ENCODE data around the gene PRX. TPM values are rescaled to one million over a fixed set of nuclear protein-coding genes. Genes with fewer than 3 reads are reported as not detected.

PRX gene
- total and polyA plus RNA-seq, 2 experiments from 2014 or later = 4.2 TPM

DNA sequence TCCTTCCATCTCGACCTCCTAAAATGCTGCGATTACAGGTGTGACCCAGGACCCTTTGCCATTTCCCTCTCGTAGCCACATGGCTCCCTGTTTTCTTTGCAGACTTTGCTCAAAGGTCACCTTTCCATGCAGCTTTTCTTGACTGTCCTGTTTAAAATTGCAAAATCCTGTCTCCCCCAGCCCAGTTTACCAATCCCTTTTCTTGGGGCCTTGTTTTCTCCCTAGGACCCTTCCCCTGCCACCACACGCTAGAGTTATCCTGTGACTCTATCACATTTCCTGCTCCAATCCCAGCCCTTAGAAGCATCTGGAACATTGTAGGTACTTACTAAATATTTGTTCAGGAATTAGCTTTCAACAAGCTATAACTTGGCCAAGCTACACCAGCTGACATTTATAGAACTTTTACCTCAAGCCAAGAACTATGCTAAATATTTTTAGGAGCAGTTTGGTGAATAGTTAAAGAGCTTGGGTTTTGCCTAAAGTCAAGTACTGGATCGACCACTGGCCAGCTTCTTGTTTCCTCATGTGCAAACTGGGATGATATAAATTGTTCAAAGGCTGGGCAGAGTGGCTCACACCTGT lies 40.1 kb upstream of the PRX start:
- no peaks in the 10 kb centered on the region; the same call in 2 of the 3 replicates for H3K36me3 Mint-ChIP-seq (ENCODE audit: low read depth)
- peaks cover 6% of the 10 kb centered on the region for H3K27me3 Mint-ChIP-seq (ENCODE audit: insufficient read depth, low read depth, poor library complexity)
- TF ChIP-seq, protein P1, sequence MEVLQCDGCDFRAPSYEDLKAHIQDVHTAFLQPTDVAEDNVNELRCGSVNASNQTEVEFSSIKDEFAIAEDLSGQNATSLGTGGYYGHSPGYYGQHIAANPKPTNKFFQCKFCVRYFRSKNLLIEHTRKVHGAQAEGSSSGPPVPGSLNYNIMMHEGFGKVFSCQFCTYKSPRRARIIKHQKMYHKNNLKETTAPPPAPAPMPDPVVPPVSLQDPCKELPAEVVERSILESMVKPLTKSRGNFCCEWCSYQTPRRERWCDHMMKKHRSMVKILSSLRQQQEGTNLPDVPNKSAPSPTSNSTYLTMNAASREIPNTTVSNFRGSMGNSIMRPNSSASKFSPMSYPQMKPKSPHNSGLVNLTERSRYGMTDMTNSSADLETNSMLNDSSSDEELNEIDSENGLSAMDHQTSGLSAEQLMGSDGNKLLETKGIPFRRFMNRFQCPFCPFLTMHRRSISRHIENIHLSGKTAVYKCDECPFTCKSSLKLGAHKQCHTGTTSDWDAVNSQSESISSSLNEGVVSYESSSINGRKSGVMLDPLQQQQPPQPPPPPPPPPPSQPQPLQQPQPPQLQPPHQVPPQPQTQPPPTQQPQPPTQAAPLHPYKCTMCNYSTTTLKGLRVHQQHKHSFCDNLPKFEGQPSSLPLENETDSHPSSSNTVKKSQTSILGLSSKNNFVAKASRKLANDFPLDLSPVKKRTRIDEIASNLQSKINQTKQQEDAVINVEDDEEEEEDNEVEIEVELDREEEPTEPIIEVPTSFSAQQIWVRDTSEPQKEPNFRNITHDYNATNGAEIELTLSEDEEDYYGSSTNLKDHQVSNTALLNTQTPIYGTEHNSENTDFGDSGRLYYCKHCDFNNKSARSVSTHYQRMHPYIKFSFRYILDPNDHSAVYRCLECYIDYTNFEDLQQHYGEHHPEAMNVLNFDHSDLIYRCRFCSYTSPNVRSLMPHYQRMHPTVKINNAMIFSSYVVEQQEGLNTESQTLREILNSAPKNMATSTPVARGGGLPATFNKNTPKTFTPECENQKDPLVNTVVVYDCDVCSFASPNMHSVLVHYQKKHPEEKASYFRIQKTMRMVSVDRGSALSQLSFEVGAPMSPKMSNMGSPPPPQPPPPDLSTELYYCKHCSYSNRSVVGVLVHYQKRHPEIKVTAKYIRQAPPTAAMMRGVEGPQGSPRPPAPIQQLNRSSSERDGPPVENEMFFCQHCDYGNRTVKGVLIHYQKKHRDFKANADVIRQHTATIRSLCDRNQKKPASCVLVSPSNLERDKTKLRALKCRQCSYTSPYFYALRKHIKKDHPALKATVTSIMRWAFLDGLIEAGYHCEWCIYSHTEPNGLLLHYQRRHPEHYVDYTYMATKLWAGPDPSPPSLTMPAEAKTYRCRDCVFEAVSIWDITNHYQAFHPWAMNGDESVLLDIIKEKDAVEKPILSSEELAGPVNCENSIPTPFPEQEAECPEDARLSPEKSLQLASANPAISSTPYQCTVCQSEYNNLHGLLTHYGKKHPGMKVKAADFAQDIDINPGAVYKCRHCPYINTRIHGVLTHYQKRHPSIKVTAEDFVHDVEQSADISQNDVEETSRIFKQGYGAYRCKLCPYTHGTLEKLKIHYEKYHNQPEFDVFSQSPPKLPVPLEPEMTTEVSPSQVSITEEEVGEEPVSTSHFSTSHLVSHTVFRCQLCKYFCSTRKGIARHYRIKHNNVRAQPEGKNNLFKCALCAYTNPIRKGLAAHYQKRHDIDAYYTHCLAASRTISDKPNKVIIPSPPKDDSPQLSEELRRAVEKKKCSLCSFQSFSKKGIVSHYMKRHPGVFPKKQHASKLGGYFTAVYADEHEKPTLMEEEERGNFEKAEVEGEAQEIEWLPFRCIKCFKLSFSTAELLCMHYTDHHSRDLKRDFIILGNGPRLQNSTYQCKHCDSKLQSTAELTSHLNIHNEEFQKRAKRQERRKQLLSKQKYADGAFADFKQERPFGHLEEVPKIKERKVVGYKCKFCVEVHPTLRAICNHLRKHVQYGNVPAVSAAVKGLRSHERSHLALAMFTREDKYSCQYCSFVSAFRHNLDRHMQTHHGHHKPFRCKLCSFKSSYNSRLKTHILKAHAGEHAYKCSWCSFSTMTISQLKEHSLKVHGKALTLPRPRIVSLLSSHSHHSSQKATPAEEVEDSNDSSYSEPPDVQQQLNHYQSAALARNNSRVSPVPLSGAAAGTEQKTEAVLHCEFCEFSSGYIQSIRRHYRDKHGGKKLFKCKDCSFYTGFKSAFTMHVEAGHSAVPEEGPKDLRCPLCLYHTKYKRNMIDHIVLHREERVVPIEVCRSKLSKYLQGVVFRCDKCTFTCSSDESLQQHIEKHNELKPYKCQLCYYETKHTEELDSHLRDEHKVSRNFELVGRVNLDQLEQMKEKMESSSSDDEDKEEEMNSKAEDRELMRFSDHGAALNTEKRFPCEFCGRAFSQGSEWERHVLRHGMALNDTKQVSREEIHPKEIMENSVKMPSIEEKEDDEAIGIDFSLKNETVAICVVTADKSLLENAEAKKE (CRISPR knock-in tag; IDR thresholded peaks at IDR 0.05) = no peak
- no peak for TF ChIP-seq CREB1 (CRISPR knock-in tag; IDR thresholded peaks at IDR 0.05; ENCODE audit: low read depth)
- TF ChIP-seq POLR2AphosphoS5 (IDR thresholded peaks at IDR 0.05; ENCODE audit: low read depth) = no peak
- TF ChIP-seq STAT1 (IDR thresholded peaks at IDR 0.05; ENCODE audit: unreplicated experiment) = no peak
- TF ChIP-seq ZNF114 (CRISPR knock-in tag; IDR thresholded peaks at IDR 0.05) = no peak
- TF ChIP-seq ETS1 (IDR thresholded peaks at IDR 0.05) = no peak
- no peak for TF ChIP-seq ZNF331 (CRISPR knock-in tag; IDR thresholded peaks at IDR 0.05; ENCODE audit: low read depth)
- TF ChIP-seq, protein P2, sequence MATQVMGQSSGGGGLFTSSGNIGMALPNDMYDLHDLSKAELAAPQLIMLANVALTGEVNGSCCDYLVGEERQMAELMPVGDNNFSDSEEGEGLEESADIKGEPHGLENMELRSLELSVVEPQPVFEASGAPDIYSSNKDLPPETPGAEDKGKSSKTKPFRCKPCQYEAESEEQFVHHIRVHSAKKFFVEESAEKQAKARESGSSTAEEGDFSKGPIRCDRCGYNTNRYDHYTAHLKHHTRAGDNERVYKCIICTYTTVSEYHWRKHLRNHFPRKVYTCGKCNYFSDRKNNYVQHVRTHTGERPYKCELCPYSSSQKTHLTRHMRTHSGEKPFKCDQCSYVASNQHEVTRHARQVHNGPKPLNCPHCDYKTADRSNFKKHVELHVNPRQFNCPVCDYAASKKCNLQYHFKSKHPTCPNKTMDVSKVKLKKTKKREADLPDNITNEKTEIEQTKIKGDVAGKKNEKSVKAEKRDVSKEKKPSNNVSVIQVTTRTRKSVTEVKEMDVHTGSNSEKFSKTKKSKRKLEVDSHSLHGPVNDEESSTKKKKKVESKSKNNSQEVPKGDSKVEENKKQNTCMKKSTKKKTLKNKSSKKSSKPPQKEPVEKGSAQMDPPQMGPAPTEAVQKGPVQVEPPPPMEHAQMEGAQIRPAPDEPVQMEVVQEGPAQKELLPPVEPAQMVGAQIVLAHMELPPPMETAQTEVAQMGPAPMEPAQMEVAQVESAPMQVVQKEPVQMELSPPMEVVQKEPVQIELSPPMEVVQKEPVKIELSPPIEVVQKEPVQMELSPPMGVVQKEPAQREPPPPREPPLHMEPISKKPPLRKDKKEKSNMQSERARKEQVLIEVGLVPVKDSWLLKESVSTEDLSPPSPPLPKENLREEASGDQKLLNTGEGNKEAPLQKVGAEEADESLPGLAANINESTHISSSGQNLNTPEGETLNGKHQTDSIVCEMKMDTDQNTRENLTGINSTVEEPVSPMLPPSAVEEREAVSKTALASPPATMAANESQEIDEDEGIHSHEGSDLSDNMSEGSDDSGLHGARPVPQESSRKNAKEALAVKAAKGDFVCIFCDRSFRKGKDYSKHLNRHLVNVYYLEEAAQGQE (IDR thresholded peaks at IDR 0.05; ENCODE audit: unreplicated experiment) = no peak
- no peak for TF ChIP-seq JUNB (IDR thresholded peaks at IDR 0.05; ENCODE audit: unreplicated experiment)
- no peak for TF ChIP-seq EZH2 (IDR thresholded peaks at IDR 0.05; ENCODE audit: low read depth, unreplicated experiment)
- TF ChIP-seq NANOG (IDR thresholded peaks at IDR 0.05; ENCODE audit: borderline replicate concordance) = no peak
- TF ChIP-seq EZH2phosphoT487 (IDR thresholded peaks at IDR 0.05; ENCODE audit: unreplicated experiment) = no peak
- TF ChIP-seq, protein P3, sequence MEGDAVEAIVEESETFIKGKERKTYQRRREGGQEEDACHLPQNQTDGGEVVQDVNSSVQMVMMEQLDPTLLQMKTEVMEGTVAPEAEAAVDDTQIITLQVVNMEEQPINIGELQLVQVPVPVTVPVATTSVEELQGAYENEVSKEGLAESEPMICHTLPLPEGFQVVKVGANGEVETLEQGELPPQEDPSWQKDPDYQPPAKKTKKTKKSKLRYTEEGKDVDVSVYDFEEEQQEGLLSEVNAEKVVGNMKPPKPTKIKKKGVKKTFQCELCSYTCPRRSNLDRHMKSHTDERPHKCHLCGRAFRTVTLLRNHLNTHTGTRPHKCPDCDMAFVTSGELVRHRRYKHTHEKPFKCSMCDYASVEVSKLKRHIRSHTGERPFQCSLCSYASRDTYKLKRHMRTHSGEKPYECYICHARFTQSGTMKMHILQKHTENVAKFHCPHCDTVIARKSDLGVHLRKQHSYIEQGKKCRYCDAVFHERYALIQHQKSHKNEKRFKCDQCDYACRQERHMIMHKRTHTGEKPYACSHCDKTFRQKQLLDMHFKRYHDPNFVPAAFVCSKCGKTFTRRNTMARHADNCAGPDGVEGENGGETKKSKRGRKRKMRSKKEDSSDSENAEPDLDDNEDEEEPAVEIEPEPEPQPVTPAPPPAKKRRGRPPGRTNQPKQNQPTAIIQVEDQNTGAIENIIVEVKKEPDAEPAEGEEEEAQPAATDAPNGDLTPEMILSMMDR (conservative IDR thresholded peaks at IDR 0.05; ENCODE audit: low read depth in 2 of 2) = no peak
- H3K4me3 Mint-ChIP-seq = no peak overlapping the region; the same call in 2 of the 3 replicates
- H3K27me3 ChIP-seq (ENCODE audit: insufficient read depth) = no peaks in the 10 kb centered on the region
- H3K27ac Mint-ChIP-seq = 0 out of 2 replicates have a peak overlapping the region, but pooled peaks have one; percentile 8
- DNase-seq (ENCODE audit: low spot score) = no peak
- no peaks in the 10 kb centered on the region for H3K9me3 Mint-ChIP-seq
- no peak overlapping the region for H3K4me3 ChIP-seq
- peaks cover 5% of the 10 kb centered on the region; the same call in 1 of the 2 replicates for H3K4me1 ChIP-seq (ENCODE audit: insufficient read depth)
- ATAC-seq = no peak
- H3K4me1 Mint-ChIP-seq = peaks cover 10% of the 10 kb centered on the region
- no peak overlapping the region for H3K27ac ChIP-seq (ENCODE audit: low read depth)
- no peaks in the 10 kb centered on the region for H4K20me1 ChIP-seq (replicated peaks; ENCODE audit: insufficient read depth)
- no peaks in the 10 kb centered on the region for H3K79me2 ChIP-seq (replicated peaks; ENCODE audit: insufficient read depth)
- no peaks in the 10 kb centered on the region for H3K36me3 ChIP-seq (ENCODE audit: insufficient read depth)
- no peak overlapping the region for H3K4me2 ChIP-seq
- H2AFZ ChIP-seq = no peak overlapping the region
- H3F3A ChIP-seq (replicated peaks; ENCODE audit: low read depth) = no peaks in the 10 kb centered on the region
- no peaks in the 10 kb centered on the region for H3K9me2 ChIP-seq (ENCODE audit: insufficient read depth)
